ENCODE results near the gene MRAP. TPM values are rescaled to one million over a fixed set of nuclear protein-coding genes. Genes with fewer than 3 reads are reported as not detected.

MRAP gene
- total RNA-seq, 4 donors from 2014 or later = 0.98 to 1.8 TPM; not detected in 2

DNA sequence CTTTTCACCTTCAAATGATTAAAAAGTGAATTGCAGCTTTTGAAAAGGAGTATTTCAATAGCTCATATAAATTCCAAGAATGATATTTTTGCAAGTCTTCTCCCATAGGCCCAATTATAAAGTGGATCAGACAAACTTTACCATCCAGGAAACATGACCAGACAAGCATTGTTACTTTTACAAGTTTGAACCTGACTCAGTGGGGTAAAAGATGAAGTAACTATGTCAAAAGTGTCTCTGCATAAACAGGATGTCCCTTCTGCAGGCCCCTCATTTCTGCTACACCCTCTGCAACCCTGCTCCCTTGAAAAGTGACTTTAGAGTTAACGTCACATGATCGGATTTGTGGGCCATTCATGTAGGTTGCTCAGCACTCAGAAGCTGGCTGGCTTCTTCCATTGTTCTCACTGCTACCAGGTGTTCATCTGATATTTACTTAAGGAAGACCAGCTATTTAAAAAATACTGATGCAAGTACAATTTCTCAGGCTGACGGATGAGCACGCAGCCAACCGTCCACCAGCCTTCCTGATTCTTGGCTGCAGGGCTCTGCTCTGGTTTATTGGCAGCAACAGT lies 61.8 kb downstream of the MRAP start:
- Histone ChIP-seq H3K4me3 (no peak overlapping the region), H3K9me3 (no peaks in the 10 kb centered on the region), H3K4me1 (peaks cover 38% of the 10 kb centered on the region), H3K36me3 (peaks cover 81% of the 10 kb centered on the region), H3K27ac (peak overlapping the region; percentile 43), H3K27me3 (no peaks in the 10 kb centered on the region)
- 78% methylated on average over 5 of the region's 5 CpGs for WGBS
- TF ChIP-seq, protein P1, sequence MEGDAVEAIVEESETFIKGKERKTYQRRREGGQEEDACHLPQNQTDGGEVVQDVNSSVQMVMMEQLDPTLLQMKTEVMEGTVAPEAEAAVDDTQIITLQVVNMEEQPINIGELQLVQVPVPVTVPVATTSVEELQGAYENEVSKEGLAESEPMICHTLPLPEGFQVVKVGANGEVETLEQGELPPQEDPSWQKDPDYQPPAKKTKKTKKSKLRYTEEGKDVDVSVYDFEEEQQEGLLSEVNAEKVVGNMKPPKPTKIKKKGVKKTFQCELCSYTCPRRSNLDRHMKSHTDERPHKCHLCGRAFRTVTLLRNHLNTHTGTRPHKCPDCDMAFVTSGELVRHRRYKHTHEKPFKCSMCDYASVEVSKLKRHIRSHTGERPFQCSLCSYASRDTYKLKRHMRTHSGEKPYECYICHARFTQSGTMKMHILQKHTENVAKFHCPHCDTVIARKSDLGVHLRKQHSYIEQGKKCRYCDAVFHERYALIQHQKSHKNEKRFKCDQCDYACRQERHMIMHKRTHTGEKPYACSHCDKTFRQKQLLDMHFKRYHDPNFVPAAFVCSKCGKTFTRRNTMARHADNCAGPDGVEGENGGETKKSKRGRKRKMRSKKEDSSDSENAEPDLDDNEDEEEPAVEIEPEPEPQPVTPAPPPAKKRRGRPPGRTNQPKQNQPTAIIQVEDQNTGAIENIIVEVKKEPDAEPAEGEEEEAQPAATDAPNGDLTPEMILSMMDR (IDR thresholded peaks at IDR 0.05) = no peak
- no peak for TF ChIP-seq EP300 (IDR thresholded peaks at IDR 0.05)
- no peak for TF ChIP-seq POLR2AphosphoS5 (IDR thresholded peaks at IDR 0.05)
- TF ChIP-seq POLR2A (IDR thresholded peaks at IDR 0.05) = no peak
- peak; percentile 19 to 45 for DNase-seq (ENCODE audit: low spot score in 2 of 2)

Other genes with a start within 250 kb of the MRAP start
- 1 to 10 TPM; 5.5 to 9.5 (median 7.9) TPM for gene MIS18A, start 19.8 kb upstream of the MRAP start, total RNA-seq
- 10 to 100 TPM; 23.7 to 49.4 (median 33.0) TPM for gene URB1, start 94.2 kb downstream of the MRAP start, total RNA-seq
- gene EVA1C, start 113.9 kb downstream of the MRAP start, total RNA-seq = 10 to 100 TPM; 57.1 to 98.6 (median 63.2) TPM